ENCODE results near the gene COPG1. TPM values are rescaled to one million over a fixed set of nuclear protein-coding genes. Genes with fewer than 3 reads are reported as not detected.

Gene COPG1
- total and polyA plus RNA-seq, 2 donors (not counting 1 experiment from before 2014, with no cell fraction given) = 48.9 to 85.9 TPM

GRCh38 chr3:129224984-129225393 is 24.4 kb upstream of the COPG1 start:
- no peaks in the 10 kb centered on the region for H3K36me3 ChIP-seq (replicated peaks in 1 of 2; ENCODE audit: control extremely low read depth in 1 of 2, control insufficient read depth in 1 of 2, extremely low read depth in 1 of 2, insufficient read depth in 2 of 2, low read length in 1 of 2)
- DNase-seq = no peak

DNA sequence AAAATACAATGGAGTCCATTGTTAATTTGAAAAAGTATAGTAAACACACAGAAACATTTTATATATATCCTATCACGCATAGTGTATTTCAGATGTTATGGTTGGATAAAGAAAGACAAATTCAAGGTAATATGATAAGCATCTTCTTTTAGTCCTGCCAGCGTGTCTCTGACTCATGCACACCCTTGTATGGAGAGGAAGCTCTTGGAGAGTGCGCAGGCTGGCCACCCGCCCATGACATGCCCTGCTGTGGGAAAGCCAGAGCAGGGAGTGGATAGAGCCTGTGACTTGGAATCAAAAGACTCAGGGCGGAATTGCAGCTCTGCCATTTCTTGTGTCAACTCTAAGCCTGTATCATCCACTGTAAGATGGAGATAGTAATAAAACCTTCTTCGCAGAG is 23.0 kb upstream of the COPG1 start:
- Histone ChIP-seq H3K9ac (ENCODE audit: low read length) (no peak overlapping the region), H3K9me3 (ENCODE audit: control extremely low read depth in 1 of 3, control insufficient read depth in 2 of 3, insufficient read depth in 1 of 3, low read length in 2 of 3) (no peaks in the 10 kb centered on the region), H3K4me2 (replicated peaks; ENCODE audit: low read depth, low read length, poor library complexity, severe bottlenecking) (no peak overlapping the region), H4K20me1 (ENCODE audit: control insufficient read depth, insufficient read depth, low read length, poor library complexity, severe bottlenecking) (no peaks in the 10 kb centered on the region), H3K27ac (ENCODE audit: low read length in 2 of 2) (no peak overlapping the region), H2AFZ (ENCODE audit: insufficient read depth, low read depth, low read length, poor library complexity, severe bottlenecking) (no peak overlapping the region), H3K4me1 (ENCODE audit: control insufficient read depth in 2 of 2, insufficient read depth in 2 of 2, low read length in 2 of 2) (peaks cover 8 to 23% of the 10 kb centered on the region in 2 donors), H3K36me3 (replicated peaks in 1 of 2; ENCODE audit: control extremely low read depth in 1 of 2, control insufficient read depth in 1 of 2, extremely low read depth in 1 of 2, insufficient read depth in 2 of 2, low read length in 1 of 2) (no peaks in the 10 kb centered on the region), H3K27me3 (replicated peaks in 1 of 4; ENCODE audit: control extremely low read depth in 1 of 4, control insufficient read depth in 3 of 4, insufficient read depth in 4 of 4, low read length in 3 of 4) (no peaks in the 10 kb centered on the region), H3K79me2 (ENCODE audit: control insufficient read depth, insufficient read depth, low read length) (no peaks in the 10 kb centered on the region), H3K4me3 (ENCODE audit: control extremely low read depth in 1 of 5, extremely low read depth in 1 of 5, insufficient read depth in 1 of 5, low read depth in 2 of 5, low read length in 4 of 5) (no peak overlapping the region)
- peaks cover 34% of the 10 kb centered on the region for H3K4me1 Mint-ChIP-seq
- CTCF ChIA-PET = interaction anchor here (3.3 kb wide), 1 partner anchor 20 kb away, joined by 12 read pairs; no protein-coding TSS in a partner anchor
- H3K27me3 Mint-ChIP-seq = no peaks in the 10 kb centered on the region
- WGBS (ENCODE audit: insufficient coverage) = 100% methylated on average over 1 of the region's 6 CpGs
- DNase-seq = no peak
- ATAC-seq (ENCODE audit: low read depth) = no peak
- H3K27ac Mint-ChIP-seq = peak overlapping the region; percentile 3
- TF ChIP-seq, protein P1, sequence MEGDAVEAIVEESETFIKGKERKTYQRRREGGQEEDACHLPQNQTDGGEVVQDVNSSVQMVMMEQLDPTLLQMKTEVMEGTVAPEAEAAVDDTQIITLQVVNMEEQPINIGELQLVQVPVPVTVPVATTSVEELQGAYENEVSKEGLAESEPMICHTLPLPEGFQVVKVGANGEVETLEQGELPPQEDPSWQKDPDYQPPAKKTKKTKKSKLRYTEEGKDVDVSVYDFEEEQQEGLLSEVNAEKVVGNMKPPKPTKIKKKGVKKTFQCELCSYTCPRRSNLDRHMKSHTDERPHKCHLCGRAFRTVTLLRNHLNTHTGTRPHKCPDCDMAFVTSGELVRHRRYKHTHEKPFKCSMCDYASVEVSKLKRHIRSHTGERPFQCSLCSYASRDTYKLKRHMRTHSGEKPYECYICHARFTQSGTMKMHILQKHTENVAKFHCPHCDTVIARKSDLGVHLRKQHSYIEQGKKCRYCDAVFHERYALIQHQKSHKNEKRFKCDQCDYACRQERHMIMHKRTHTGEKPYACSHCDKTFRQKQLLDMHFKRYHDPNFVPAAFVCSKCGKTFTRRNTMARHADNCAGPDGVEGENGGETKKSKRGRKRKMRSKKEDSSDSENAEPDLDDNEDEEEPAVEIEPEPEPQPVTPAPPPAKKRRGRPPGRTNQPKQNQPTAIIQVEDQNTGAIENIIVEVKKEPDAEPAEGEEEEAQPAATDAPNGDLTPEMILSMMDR (IDR thresholded peaks at IDR 0.05) = no peak
- TF ChIP-seq EZH2 (IDR thresholded peaks at IDR 0.05; ENCODE audit: borderline replicate concordance, insufficient read depth, low read depth, low read length, poor library complexity, severe bottlenecking) = no peak
- POLR2A ChIA-PET = no interaction called here
- H3K9me3 Mint-ChIP-seq (ENCODE audit: insufficient read depth) = no peaks in the 10 kb centered on the region
- intact Hi-C loops (cut with micrococcal nuclease) = no loop called here
- H3K4me3 Mint-ChIP-seq = no peak overlapping the region

More at GRCh38 chr3:129224984-129225393, 24.4 kb upstream of the COPG1 start:
- peak overlapping the region; percentile 63 for H2AFZ ChIP-seq (ENCODE audit: insufficient read depth, low read depth, low read length, poor library complexity, severe bottlenecking)
- no peak for TF ChIP-seq EZH2 (IDR thresholded peaks at IDR 0.05; ENCODE audit: borderline replicate concordance, insufficient read depth, low read depth, low read length, poor library complexity, severe bottlenecking)
- TF ChIP-seq, protein P1 (IDR thresholded peaks at IDR 0.05) = no peak
- no peaks in the 10 kb centered on the region for H3K79me2 ChIP-seq (ENCODE audit: control insufficient read depth, insufficient read depth, low read length)
- peak overlapping the region; percentile 32 for H3K4me2 ChIP-seq (replicated peaks; ENCODE audit: low read depth, low read length, poor library complexity, severe bottlenecking)
- H3K27ac ChIP-seq (ENCODE audit: low read length in 2 of 2) = no peak overlapping the region
- no peak for ATAC-seq (ENCODE audit: low read depth)
- no peak overlapping the region for H3K4me3 Mint-ChIP-seq
- H3K9ac ChIP-seq (ENCODE audit: low read length) = no peak overlapping the region
- no peaks in the 10 kb centered on the region for H3K27me3 Mint-ChIP-seq
- H3K4me1 ChIP-seq (ENCODE audit: control insufficient read depth in 2 of 2, insufficient read depth in 2 of 2, low read length in 2 of 2) = peaks cover 8 to 23% of the 10 kb centered on the region in 2 donors
- no peaks in the 10 kb centered on the region for H3K27me3 ChIP-seq (replicated peaks in 1 of 4; ENCODE audit: control extremely low read depth in 1 of 4, control insufficient read depth in 3 of 4, insufficient read depth in 4 of 4, low read length in 3 of 4)
- CTCF ChIA-PET = interaction anchor here (0.6 to 3.3 kb wide), 6 partner anchors 8 to 255 kb away, joined by 3 to 12 read pairs (median 3); no protein-coding TSS in a partner anchor
- intact Hi-C loops (cut with micrococcal nuclease) = no loop called here
- H4K20me1 ChIP-seq (ENCODE audit: control insufficient read depth, insufficient read depth, low read length, poor library complexity, severe bottlenecking) = no peaks in the 10 kb centered on the region
- POLR2A ChIA-PET = interaction anchor here (0.6 to 1.3 kb wide), 5 partner anchors 19 to 174 kb away, joined by 3 to 9 read pairs (median 3); no protein-coding TSS in a partner anchor
- no peaks in the 10 kb centered on the region for H3K9me3 Mint-ChIP-seq (ENCODE audit: insufficient read depth)
- no peaks in the 10 kb centered on the region for H3K9me3 ChIP-seq (ENCODE audit: control extremely low read depth in 1 of 3, control insufficient read depth in 2 of 3, insufficient read depth in 1 of 3, low read length in 2 of 3)
- H3K4me3 ChIP-seq (ENCODE audit: control extremely low read depth in 1 of 5, extremely low read depth in 1 of 5, insufficient read depth in 1 of 5, low read depth in 2 of 5, low read length in 4 of 5) = no peak overlapping the region
- peaks cover 28% of the 10 kb centered on the region for H3K4me1 Mint-ChIP-seq
- 11% methylated on average over 8 of the region's 9 CpGs for WGBS (ENCODE audit: insufficient coverage)
- peak overlapping the region; percentile 53 for H3K27ac Mint-ChIP-seq
